ENCODE results near the gene REN.

REN gene

DNA sequence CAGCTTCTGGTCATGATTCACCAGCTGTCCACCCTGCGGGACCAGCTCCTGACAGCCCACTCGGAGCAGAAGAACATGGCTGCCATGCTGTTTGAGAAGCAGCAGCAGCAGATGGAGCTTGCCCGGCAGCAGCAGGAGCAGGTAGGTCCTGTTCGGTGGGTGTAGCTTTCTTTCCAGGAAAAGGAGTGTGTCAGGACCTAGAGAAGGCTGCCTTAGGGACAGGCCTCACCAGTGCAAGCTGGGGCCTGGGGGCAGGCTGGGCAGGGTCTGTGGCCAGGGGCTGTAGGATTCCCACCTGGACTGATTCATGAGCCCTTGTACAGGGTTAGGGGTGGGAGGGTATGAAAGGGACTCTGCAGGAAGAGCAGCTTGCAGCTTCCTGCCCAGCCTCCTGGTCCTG is 49.6 kb downstream of the REN start:
- Mint-ChIP-seq H3K4me1 (peaks cover 21% of the 10 kb centered on the region), H3K9me3 (no peaks in the 10 kb centered on the region), H3K27ac (peak overlapping the region; percentile 49), H3K4me3 (no peak overlapping the region), H3K36me3 (peaks cover 37% of the 10 kb centered on the region)
- no peak for ATAC-seq
- no peak for DNase-seq (ENCODE audit: low spot score in 2 of 2)

- H3K27ac Mint-ChIP-seq = peak overlapping the region; percentile 68
- ATAC-seq (no peak), DNase-seq (ENCODE audit: low spot score in 2 of 2) (no peak)
- no peak overlapping the region for H3K4me3 Mint-ChIP-seq
- H3K9me3 Mint-ChIP-seq = no peaks in the 10 kb centered on the region
- H3K36me3 Mint-ChIP-seq = peaks cover 37% of the 10 kb centered on the region
- H3K4me1 Mint-ChIP-seq = peaks cover 21% of the 10 kb centered on the region
Measured at GRCh38 chr1:204115116-204115515, 51.0 kb downstream of the REN start.

DNA sequence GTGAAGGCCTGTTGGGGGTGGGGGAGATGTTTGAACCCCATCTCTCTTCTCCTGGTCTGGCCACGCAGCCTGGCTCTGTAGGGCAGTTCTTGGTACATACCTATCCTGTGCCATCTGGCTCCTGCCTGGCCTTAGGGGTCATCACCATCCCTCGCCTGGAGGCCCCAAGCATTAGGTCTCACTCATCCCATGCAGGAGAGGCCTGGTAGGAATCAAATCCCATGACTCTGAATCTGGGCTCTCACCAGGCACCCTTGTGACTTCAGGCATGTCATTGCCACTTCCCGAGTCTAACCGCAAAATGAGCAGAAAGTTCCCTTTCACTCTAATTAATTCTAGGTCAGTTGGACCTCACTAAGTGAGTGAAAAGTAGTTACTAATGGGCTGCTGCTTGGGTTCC is 51.5 kb downstream of the REN start:
- peak overlapping the region; percentile 68 for H3K27ac Mint-ChIP-seq
- peaks cover 36% of the 10 kb centered on the region for H3K36me3 Mint-ChIP-seq
- H3K9me3 Mint-ChIP-seq = no peaks in the 10 kb centered on the region
- no peak for DNase-seq (ENCODE audit: low spot score in 2 of 2)
- ATAC-seq = no peak
- H3K4me1 Mint-ChIP-seq = peaks cover 21% of the 10 kb centered on the region
- H3K4me3 Mint-ChIP-seq = no peak overlapping the region

DNA sequence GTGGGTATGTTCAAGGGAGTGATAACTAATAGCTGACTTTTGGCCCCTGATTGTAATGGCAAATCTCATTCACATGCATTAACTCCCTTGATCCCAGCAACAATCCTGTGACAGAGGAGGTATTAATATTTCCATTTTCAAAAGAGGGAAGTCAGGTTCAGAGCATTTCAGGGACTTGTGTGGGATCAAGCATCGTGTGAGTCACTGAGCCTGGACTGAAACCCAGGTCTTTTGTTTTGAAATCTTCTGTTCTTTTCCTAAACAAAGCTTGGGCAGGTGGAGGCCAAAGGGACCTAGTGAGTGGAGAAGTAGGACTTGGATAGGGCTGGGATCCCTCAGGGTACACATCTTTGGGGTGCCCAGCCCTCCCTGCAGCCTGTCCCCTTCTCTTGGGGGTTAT is 52.2 kb downstream of the REN start:
- DNase-seq (ENCODE audit: low spot score in 2 of 2) (no peak), ATAC-seq (no peak)
- H3K4me1 Mint-ChIP-seq = peaks cover 21% of the 10 kb centered on the region
- peak overlapping the region; percentile 79 for H3K27ac Mint-ChIP-seq
- peaks cover 31% of the 10 kb centered on the region for H3K36me3 Mint-ChIP-seq
- H3K9me3 Mint-ChIP-seq = no peaks in the 10 kb centered on the region
- H3K4me3 Mint-ChIP-seq = no peak overlapping the region

DNA sequence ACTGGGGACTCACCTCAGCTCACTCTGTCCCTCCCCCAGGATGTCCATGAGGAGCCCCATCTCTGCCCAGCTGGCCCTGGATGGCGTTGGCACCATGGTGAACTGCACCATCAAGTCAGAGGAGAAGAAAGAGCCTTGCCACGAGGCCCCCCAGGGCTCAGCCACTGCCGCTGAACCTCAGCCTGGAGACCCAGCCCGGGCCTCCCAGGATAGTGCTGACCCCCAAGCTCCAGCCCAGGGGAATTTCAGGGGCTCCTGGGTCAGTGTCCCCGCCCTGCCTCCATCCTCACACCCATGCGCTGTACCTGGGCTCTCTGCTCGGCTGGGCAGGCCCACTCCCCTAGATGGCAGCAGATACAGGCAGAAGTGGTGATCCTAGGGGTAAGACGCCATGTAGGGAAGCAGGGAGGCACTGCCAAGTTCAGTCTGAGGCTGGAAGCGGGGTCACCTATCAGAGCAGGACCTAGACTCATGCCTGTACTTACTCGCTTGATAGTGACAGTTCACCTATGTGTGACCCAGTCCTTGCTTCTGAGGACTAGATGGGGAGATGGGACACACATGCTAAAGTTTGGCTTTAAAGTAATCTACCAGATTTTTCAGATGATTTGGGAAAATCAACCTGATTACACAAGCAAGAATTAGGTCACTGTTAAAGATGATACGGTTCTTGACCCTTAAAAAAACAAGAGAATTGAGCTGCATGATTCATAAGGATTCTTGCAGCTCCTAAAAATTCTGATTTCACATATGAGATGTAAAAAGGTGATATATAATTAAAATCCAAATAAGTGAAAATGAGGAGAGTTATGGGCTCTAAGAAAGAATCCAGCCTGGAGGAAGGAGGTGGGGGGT is 53.0 kb downstream of the REN start:
- H3K4me1 Mint-ChIP-seq = peaks cover 21% of the 10 kb centered on the region
- no peaks in the 10 kb centered on the region for H3K9me3 Mint-ChIP-seq
- H3K36me3 Mint-ChIP-seq = peaks cover 27% of the 10 kb centered on the region
- H3K4me3 Mint-ChIP-seq = no peak overlapping the region
- peak overlapping the region; percentile 79 for H3K27ac Mint-ChIP-seq
- ATAC-seq = peak; percentile 8
- DNase-seq (ENCODE audit: low spot score in 2 of 2) = no peak

- ATAC-seq = no peak
- Mint-ChIP-seq H3K4me1 (peaks cover 30% of the 10 kb centered on the region), H3K4me3 (no peak overlapping the region)
Measured at GRCh38 chr1:204110894-204111633, 55.1 kb downstream of the REN start.

DNA sequence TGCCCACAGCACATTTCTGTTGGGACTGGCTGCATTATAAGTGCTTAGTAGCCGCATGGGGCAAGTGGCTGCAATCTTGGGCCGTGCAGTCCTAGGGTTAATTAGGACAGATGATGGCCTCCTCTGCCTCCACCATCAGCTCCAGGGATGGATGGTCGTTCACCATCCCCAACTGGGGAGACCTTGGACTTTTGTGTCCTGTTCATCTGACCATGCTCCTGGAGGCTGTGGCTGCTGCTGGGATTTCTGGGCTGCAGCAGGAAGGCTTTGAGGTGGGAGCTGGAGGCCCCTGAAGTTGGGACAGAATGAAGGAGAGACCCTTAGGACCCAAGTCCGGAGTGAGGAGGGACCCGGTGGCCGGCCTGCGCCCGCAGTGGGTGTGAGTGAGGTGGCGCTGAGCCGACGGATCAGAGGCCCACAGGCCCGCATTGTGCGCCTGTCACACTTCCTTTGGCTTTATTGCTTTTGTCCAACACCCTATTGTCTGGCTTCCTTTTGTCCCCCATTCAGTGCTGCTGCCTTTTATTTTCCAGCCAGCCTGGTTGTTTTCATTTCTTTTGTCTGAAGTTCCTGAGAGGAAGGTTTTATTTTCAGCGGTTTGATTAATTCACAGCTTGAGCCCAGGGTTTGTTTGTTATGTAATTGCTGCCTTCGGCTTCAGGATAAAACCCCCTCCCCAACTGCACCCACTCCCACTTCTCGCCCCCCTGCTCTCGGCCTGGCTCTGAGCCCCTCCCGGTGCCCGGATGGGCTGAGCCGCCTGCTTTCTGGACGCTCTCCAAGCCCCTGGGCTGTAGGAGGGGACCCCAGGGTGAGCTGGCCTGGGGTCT is 57.6 kb downstream of the REN start:
- no peak for DNase-seq (ENCODE audit: low spot score in 2 of 2)
- ATAC-seq = no peak
- H3K4me3 Mint-ChIP-seq = no peak overlapping the region
- no peaks in the 10 kb centered on the region for H3K9me3 Mint-ChIP-seq
- peaks cover 11% of the 10 kb centered on the region for H3K36me3 Mint-ChIP-seq
- peak overlapping the region; percentile 75 for H3K27ac Mint-ChIP-seq
- H3K4me1 Mint-ChIP-seq = peaks cover 40% of the 10 kb centered on the region

More at GRCh38 chr1:204110894-204111633, 55.1 kb downstream of the REN start:
- Mint-ChIP-seq H3K9me3 (no peaks in the 10 kb centered on the region), H3K27ac (no peak overlapping the region), H3K36me3 (peaks cover 15% of the 10 kb centered on the region)
- DNase-seq (ENCODE audit: low spot score in 2 of 2) = no peak

GRCh38 chr1:204107892-204108291 is 58.2 kb downstream of the REN start:
- Mint-ChIP-seq H3K4me3 (no peak overlapping the region), H3K36me3 (peaks cover 11% of the 10 kb centered on the region), H3K9me3 (no peaks in the 10 kb centered on the region), H3K4me1 (peaks cover 42% of the 10 kb centered on the region), H3K27ac (peak overlapping the region; percentile 56)
- no peak for ATAC-seq
- DNase-seq (ENCODE audit: low spot score in 2 of 2) = no peak

- DNase-seq (ENCODE audit: low spot score in 2 of 2) = no peak
- H3K27ac Mint-ChIP-seq = peak overlapping the region; percentile 56
- no peak overlapping the region for H3K4me3 Mint-ChIP-seq
- H3K36me3 Mint-ChIP-seq = peaks cover 11% of the 10 kb centered on the region
- H3K9me3 Mint-ChIP-seq = no peaks in the 10 kb centered on the region
- no peak for ATAC-seq
- H3K4me1 Mint-ChIP-seq = peaks cover 47% of the 10 kb centered on the region
Measured at GRCh38 chr1:204106825-204107224, 59.3 kb downstream of the REN start.

DNA sequence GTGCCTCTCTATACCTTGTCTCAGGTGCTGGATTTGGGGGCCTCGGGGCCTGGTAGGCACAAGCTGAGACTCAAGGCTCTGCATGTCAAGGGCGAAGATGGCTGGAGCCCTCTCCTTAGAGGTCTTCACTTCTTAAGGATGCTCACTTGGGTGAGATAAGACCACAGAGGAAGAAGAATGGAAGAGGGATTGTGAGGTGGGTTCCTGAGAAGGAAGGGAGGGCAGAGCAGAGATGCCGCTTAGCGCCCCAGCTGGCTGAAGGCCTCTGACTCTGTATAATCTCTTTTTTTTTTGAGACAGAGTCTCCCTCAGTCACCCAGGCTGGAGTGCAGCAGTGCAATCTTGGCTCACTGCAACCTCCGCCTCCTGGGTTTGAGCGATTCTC is 61.0 kb downstream of the REN start:
- H3K9me3 Mint-ChIP-seq = no peaks in the 10 kb centered on the region
- ATAC-seq = no peak
- H3K4me3 Mint-ChIP-seq = peak overlapping the region; percentile 60
- H3K36me3 Mint-ChIP-seq = peaks cover 11% of the 10 kb centered on the region
- peak overlapping the region; percentile 95 for H3K27ac Mint-ChIP-seq
- no peak for DNase-seq (ENCODE audit: low spot score in 2 of 2)
- H3K4me1 Mint-ChIP-seq = peaks cover 61% of the 10 kb centered on the region
